HG03175 (cell line): ENCODE data around the gene SMAD7.

Experiments used
- ATAC-seq: cut with Tn5 transposase; IDR thresholded peaks from one replicate; pipeline ENCODE4 v1.9.1; 2021; ENCODE audit warnings: mild to moderate bottlenecking, moderate library complexity; ENCODE audit not compliant: unreplicated experiment

SMAD7 gene

GRCh38 chr18:48987821-48988220, 37.1 kb upstream of the SMAD7 start:
- ATAC-seq, result no peak

GRCh38 chr18:48986851-48987761, 36.3 kb upstream of the SMAD7 start:
- ATAC-seq, result no peak

DNA sequence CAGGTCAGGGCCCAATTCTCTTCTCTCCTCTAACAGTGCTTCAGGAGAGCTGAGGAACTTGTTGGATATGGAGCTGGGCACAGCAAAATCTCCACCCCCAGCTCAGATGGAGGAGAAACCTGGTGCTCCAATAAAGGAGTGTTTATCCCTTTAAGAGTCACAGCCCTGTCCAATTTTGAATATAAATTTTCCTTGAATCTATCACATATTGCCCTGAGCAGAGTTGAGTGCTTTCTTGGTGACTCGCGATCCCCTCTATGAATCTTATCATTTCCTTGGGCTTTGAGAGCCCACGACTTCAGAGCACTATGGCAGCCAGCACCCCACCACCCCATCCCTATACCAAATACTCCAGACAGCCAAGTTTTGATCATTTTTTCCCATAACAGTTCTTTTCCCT, 34.4 kb upstream of the SMAD7 start:
- ATAC-seq, result no peak

DNA sequence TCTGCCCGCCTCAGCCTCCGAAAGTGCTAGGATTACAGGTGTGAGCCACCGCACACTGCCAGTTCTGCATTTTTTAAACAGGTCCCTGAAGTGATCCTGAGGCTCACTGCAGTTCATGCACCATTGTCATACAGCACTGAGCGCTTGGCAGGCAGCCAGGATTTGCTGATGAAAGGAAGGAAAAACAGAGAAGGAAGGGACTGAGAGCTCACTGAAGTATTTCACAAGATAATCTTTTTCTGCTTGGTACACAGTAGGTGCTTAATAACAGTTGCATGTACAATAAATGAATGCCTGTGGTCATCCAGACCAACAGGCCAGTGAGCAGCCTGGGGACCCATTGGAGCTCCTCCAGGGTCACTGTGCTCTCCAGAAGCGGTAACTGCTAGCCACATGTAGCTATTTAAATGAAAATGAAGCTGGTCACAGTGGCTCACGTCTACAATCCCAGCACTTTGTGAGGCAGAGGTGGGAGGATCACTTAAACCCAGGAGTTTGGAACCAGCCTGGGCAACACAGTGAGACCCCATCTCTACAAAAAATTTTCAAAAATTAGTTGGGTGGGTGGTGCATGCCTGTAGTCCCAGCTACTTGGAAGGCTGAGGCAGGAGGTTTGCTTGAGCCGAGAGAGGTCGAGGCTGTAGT, 33.1 kb upstream of the SMAD7 start:
- ATAC-seq, result no peak

GRCh38 chr18:48982266-48982665, 31.5 kb upstream of the SMAD7 start:
- no peak for ATAC-seq

DNA sequence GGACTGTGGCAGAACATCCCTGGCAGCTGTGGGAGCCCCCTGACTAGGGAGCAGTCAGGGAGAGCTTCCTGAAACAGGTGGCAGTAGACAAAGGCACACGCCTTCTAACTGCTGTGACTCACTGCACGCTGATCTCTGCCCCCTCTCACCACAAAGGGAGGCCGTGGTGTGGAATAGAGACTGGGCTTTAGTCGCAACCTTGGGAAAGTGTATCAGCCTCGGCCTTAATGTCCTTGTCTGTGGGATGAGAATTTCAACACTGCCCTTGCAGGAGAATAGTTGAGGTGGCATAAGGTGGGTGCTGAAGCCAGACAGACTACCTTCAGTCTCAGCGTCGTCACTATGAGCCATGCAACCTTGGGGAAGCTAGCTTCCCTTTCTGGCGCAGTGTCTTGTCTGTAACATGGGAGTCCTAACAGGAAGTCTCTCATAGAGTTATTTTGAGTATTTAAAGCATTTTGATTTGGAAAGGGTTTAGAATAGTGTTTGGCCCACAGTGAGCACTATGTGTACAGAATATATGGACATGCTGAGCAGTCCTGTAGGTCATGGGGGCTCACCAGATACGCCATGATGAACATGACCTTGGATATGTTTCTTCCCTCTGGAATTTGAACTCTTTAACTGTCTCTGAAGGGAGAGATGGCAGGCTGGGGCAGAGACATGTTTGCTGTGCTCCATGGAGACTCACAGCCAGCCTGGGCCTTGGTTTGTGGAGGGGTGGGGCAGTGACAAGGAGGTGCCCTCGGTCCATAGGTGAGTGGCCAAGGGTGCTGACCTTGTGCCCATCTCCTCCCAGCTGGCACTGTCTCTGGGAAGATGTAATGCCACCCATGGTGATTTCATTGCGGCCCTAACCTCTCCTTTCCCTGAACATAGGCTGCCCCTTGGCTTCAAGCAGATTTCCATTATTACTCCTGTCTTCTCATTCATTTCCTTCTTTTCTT, 29.5 kb upstream of the SMAD7 start:
- ATAC-seq, result no peak

GRCh38 chr18:48977914-48978313, 27.1 kb upstream of the SMAD7 start:
- no peak for ATAC-seq

- peak; percentile 46 for ATAC-seq
Observed at GRCh38 chr18:48975817-48976649, 25.3 kb upstream of the SMAD7 start.

DNA sequence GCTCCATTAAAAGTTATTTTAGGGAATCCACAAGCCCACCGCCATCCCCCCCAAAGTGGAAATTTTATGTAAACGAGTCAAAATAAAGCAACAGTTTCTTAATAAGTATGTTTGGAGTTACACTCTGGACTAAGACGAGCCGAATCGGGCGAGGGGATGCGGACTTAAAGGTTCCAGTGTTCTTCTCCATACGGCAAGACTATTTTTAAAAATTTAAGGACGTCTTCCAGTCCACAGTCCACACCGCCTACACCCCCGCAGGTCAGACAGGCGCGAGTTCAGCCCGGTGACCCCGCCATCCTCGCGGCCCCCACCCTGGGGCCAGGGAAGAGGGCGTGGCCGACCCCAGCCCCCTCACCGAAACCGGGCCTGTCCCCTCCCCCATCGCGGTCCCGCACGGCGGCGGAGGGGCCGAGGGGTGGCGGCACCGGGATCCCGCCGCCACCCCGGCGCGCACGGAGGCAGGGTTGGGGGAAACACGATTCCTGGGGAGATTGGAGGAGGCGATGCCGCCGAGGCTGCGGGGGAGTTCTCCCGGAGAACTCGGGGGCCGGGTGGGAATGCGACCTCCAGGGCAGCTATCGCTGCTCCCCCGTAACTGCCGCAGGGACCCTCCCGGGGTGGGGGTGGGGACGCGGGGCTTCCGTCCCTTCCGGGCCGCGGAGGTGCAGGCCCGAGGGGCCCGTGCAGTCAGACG, 24.5 kb upstream of the SMAD7 start:
- ATAC-seq, result no peak

GRCh38 chr18:48974304-48975119, 23.7 kb upstream of the SMAD7 start:
- ATAC-seq, result no peak

- no peak for ATAC-seq
Observed at GRCh38 chr18:48973731-48974130, 23.0 kb upstream of the SMAD7 start.

- no peak for ATAC-seq
Observed at GRCh38 chr18:48968412-48969215, 17.8 kb upstream of the SMAD7 start.

DNA sequence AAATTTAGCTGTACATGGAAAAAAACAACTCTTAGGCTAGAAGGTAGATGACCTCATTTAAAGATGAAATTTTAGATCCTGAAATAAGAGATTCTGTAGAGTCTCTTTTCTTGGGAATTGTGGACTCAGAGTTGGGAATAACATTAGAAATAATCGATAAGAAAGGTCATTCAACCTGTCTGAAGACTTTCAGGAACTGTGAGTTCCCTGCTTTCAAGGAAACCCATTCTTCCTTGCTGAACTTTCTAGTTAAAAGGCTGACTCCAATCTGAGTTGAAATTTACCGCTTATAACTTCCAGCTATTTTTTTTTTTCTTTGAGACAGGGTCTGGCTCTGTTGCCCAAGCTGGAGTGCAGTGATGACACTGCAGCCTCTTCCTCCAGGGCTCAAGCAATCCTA, 16.8 kb upstream of the SMAD7 start:
- ATAC-seq, result no peak

DNA sequence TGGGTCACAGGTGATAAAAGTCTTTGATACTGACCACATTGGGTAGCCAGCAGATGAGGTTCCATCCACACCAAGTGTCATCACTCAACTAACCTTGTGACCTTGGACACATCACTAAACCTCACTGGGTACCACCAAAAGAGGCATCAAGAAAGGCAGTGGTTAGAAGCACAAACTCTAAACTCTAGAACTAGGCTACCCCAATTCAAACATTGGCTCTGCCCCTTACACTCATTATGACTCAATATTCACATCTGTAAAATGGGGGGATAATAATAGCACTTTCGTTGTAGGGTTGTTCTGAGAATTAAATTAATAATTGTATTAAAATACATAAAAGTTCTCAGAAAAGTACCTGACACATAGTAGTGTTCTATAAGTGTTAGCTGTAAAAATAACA, 15.8 kb upstream of the SMAD7 start:
- ATAC-seq, result no peak

DNA sequence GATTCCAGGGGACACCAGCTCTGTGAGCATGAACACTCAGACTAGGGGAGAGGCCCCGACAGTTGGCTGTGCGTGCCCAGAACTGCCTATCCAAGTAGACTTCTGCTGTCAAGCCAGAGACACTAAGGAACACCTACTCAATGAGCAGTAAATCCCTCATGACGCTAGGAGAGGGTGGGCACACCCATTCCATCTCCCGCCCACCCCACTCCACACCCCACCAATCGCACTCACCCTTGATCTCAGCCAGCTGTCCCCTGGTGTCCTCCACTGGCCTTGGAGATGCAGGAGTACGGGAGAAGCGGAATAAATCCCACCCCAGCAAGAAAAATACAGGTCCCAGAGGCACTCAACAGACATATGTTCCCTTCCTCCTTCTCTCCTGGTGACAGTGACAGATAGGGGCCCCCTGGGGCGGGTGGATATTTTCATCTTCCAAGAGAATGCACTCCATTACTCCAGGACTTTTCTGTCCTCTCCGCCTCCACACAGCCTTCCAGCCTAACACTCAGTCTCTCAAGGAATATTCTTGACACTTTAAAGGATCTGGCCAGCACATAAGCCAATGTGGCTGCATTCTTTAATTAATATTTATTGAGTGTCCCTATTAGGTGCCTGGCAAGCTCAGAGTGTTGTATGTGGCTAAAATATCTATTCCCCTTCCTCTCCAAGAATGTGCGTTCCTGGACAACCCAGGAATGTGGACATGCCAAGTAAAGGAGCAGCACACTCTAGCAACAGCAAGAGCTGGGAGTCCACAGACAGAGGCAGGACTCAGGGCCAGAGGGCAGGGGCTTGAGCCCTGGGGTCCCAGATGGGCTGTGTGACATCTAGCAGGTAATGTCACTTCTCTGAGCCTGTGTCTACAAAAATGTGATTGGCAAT, 13.1 kb upstream of the SMAD7 start:
- ATAC-seq, result no peak

- ATAC-seq, result no peak
Observed at GRCh38 chr18:48962994-48963561, 12.3 kb upstream of the SMAD7 start.
